GM10266 (cell line): ENCODE data around the gene RPN2.

ENCODE experiments used
- DNase-seq: peaks from one replicate; pipeline ENCODE4 v3.0.0; 2012; ENCODE audit errors: extremely low spot score
- CTCF ChIP-seq: IDR thresholded peaks from 2 replicates; pipeline ENCODE4 v1.5.1; 2012; ENCODE audit warnings: mild to moderate bottlenecking, low read depth; ENCODE audit not compliant: control insufficient read depth, insufficient read depth; ENCODE audit errors: missing control alignments

Gene RPN2

GRCh38 chr20:37266940-37267666 is 88.0 kb downstream of the RPN2 start:
- DNase-seq = no peak
- TF ChIP-seq CTCF = no peak

- no peak for DNase-seq
- TF ChIP-seq CTCF = no peak
Measured at GRCh38 chr20:37267667-37268313, 88.7 kb downstream of the RPN2 start.

GRCh38 chr20:37270576-37271420 is 91.7 kb downstream of the RPN2 start:
- DNase-seq = peak; percentile 51
- no peak for TF ChIP-seq CTCF

GRCh38 chr20:37271421-37271768 is 92.3 kb downstream of the RPN2 start:
- no peak for DNase-seq
- no peak for TF ChIP-seq CTCF

GRCh38 chr20:37273988-37274387 is 94.9 kb downstream of the RPN2 start:
- no peak for DNase-seq
- no peak for TF ChIP-seq CTCF

- TF ChIP-seq CTCF = no peak
- no peak for DNase-seq
Measured at GRCh38 chr20:37274851-37275524, 95.9 kb downstream of the RPN2 start.
